H7 (cell line): ENCODE measurements around the gene HOXA5. TPM values are rescaled to one million over a fixed set of nuclear protein-coding genes. Genes with fewer than 3 reads are reported as not detected.
A peak's percentile ranks its signal among the peaks of the same experiment; 100 is the strongest.

Experiments
- DNase-seq: peaks from one replicate; pipeline ENCODE4 v3.0.0; 2012
- H3K27me3 ChIP-seq: 2 replicates; pipeline ENCODE4 v1.6.0; 2011; ENCODE audit warnings: mild to moderate bottlenecking, low read length; ENCODE audit not compliant: control insufficient read depth, insufficient read depth
- H3K36me3 ChIP-seq: replicated peaks from 2 replicates; pipeline ENCODE4 v1.5.1; 2011; ENCODE audit warnings: low read length; ENCODE audit not compliant: control insufficient read depth, insufficient read depth
- H3K4me3 ChIP-seq: 2 replicates; pipeline ENCODE4 v1.5.1; 2011; ENCODE audit warnings: low read depth, mild to moderate bottlenecking, control low read depth, low read length, moderate library complexity; ENCODE audit not compliant: insufficient read depth
- total RNA-seq: library from RNA; depleted of rRNA; stranded (reverse); fragments of >200 nt; shearing (Covaris generic); gene quantifications from 2 replicates; pipeline ENCODE4 v1.2.3, GENCODE V29; 2014; rRNA removed

HOXA5 gene
- total RNA-seq, 1 experiment from 2014 or later, result not detected

DNA sequence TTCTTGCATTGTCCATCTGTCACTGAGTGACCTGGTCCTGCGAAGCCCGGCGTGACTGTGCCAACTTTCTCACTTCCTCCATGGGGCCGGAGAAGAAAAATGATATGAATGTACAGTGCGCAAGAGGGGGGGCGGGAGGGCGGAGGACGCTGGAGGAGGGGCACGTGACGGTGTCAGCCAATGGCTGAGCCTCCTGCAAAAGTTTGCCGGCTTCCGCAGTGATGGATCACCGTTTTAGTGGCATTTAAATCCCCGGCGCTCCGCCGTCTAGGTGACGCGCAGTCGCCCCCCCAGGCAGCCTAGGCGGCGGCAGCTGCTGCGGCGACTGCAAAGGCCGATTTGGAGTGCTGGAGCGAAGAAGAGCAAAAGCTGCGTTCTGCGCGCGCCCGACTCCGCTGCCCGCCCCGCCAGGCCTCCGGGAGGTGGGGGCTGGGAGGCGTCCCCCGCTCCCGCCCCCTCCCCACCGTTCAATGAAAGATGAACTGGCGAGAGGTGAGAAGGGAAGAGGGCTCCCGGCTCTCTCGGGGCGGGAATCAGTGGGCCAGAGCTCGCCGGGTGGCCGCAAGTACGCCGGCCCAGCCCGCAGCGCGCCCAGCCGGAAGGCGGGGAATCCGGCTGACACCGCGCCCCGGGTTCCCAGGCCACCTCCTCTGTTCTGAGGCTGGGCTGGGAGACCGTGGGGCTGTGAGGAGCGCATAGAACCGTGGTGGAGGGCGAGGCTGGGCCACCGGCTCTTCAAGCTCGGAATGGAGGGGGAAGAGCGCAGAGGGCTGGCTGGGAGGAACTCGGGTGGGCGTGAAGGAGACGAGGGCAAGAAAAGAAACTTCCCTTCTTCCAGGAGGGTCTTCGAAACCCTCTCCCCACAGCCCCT lies 47.3 kb downstream of the HOXA5 start, which contains the start of gene HOXA1:
TSS of gene HOXA1 (minus strand) at position 104 of the 871 bp plus-strand sequence. CDS start at position 16, 88 bp downstream.
- Histone ChIP-seq H3K4me3 (peak within 1 kb of the TSS; percentile 39), H3K27me3 (peaks cover 90% of the 10 kb centered on the region), H3K36me3 (no peaks in the 10 kb centered on the region)
- peak; percentile 92 for DNase-seq

DNA sequence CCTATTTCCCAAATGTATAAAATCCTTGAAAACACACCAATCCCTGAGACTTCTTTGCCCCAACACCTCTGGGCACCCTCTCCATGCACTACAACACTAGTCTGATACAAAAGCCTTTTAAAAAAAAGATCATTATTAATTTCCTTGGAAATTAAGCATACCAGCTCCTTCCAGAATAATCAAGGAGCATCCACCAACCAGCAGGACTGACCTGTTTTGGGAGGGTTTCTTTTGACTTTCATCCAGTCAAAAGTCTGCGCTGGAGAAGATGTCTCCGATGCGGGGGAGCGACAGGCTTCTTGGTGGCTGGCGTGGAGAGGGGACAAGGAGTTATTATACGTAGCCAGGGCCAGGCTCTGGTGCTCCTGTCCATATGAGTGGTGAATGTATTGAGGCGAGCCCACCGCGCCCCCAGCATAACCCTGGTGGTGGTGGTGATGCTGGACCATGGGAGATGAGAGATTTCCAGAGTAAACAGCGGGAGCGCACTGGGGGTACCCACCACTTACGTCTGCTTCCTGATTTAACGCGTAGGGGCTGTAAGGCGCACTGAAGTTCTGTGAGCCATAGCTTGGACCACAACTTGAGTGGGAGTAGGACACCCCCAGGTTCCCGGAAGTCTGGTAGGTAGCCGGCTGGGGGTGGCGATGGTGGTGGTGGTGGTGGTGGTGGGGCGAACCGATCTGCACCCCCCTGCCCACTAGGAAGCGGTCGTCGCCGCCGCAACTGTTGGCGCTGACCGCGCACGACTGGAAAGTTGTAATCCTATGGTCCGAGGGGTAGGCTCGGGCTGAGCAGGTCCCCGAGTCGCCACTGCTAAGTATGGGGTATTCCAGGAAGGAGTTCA lies 48.2 kb downstream of the HOXA5 start:
- Histone ChIP-seq H3K36me3 (no peaks in the 10 kb centered on the region), H3K4me3 (peak overlapping the region; percentile 39), H3K27me3 (peaks cover 89% of the 10 kb centered on the region)
- DNase-seq, result peak; percentile 43

DNA sequence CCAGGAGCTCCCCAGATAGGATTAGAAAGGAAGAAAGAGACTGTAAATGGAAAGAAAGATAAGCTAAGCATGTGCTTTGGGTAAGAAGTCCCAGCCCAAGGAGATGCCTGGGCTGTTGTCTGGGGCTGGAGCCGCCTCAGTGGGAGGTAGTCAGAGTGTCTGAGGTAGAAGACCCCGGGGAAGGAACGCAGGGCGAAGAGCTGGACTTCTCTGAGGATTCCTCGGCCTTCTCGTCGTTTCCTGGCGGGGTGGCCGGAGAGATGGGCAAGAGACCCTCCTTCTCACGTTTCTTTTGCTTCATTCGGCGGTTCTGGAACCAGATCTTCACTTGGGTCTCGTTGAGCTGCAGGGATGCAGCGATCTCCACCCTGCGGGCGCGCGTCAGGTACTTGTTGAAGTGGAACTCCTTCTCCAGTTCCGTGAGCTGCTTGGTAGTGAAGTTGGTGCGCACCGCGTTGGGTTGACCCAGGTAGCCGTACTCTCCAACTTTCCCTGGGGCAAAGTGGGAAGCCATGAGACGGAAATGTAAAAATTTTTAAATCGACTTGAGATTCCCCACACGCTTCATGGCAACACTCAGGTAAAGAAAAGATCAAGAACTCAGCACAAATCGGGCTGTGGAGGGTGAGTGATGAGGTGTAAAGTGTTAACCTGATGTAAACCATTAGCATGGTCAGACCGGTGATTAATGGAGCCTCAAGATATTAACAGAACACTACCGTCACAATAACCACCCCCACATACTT lies 49.0 kb downstream of the HOXA5 start:
- no peaks in the 10 kb centered on the region for H3K36me3 ChIP-seq
- H3K4me3 ChIP-seq, result no peak overlapping the region
- peak; percentile 35 for DNase-seq
- H3K27me3 ChIP-seq, result peaks cover 89% of the 10 kb centered on the region

DNA sequence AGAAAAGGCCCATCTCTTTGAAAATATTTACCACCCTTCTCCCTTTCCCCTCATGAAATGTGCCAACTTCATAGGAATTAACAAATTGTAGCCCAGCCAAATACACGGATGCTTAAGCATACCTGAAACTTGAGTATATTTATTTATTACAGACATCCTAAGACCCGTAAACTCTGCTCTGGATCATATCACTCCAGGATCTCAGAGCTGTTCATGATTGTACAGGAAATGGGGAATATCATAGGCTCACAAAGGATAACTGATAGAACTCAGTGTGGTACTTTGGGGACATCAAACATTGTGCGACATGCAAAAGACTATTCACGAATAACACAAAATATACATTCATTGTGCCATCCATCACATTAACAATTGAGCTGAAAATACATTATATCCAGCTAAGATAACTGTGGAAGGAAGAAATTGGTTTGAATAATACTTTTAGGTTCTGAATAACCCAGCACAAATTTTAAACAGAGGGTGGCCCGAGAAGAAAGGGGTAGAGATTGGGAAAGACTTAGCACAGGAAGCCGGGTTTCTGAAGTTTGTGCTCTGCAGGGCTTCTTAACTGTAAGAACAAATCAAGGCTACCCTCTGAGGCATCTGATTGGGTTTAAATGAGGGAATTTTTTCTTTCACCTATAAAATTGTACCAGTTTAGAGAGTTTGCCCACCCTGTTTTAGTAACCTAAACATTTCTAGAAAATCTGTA lies 50.1 kb downstream of the HOXA5 start:
- DNase-seq, result no peak
- H3K4me3 ChIP-seq, result no peak overlapping the region
- H3K27me3 ChIP-seq, result peaks cover 89% of the 10 kb centered on the region
- H3K36me3 ChIP-seq, result no peaks in the 10 kb centered on the region

DNA sequence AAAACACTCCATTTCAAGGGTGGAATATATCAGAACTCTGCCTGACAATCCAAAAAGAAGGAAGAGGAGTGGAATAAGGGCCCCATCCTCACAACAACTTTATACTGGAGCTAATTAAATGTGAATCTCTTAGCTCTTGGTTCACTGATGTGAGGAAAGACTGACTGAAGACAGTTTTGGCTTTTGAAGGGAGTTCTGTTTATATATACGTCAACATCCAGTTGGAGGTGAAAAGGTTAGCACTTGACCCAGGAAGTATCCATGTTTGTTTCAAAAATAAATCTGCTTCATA lies 50.7 kb downstream of the HOXA5 start:
- Histone ChIP-seq H3K27me3 (peaks cover 89% of the 10 kb centered on the region), H3K36me3 (no peaks in the 10 kb centered on the region)

DNA sequence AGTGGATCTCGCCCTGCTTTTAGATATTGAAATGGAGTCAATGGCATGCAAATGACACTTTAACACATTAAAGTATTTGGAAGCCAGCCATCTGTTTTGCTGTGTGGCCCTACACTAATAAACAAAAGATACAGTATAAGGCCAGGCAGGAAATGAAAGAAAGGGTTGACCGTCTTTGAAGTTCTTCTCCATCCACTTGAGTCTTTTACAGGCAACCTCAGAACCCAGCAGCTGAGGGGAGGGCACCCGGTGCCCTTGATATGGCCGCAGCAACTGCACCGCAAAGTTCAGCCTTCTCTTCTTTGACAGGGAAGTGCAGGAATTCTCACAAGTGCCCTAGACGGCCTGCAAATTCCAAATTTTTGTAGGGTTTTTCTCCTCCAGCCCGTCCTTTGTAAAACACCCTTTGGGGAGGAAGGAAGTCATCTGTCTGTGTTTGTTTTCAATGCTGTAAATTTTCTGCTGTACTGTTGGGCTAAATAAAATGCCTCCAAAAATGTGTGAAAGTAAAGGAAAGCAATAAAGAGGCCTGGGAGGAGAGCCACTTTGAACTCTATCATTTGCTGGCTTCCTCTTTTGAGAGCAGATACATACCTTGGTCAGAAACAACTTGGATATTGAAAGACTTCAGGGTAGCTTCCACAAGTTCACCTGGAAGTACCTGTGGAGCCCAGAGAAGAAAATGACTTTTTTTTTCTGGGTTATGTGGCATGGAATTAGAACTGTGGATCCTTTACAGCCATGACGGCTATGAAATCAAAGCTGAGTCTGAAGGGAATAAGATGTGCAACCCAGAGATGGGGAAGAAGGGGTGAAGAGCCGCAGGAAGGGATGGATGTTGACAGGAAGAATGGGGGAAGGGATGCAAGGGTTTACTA lies 51.3 kb downstream of the HOXA5 start:
- Histone ChIP-seq H3K36me3 (no peaks in the 10 kb centered on the region), H3K27me3 (peaks cover 89% of the 10 kb centered on the region), H3K4me3 (no peak overlapping the region)
- DNase-seq, result peak; percentile 74

More for the DNA sequence above, 50.7 kb downstream of the HOXA5 start:
- H3K4me3 ChIP-seq, result no peak overlapping the region
- DNase-seq, result no peak

DNA sequence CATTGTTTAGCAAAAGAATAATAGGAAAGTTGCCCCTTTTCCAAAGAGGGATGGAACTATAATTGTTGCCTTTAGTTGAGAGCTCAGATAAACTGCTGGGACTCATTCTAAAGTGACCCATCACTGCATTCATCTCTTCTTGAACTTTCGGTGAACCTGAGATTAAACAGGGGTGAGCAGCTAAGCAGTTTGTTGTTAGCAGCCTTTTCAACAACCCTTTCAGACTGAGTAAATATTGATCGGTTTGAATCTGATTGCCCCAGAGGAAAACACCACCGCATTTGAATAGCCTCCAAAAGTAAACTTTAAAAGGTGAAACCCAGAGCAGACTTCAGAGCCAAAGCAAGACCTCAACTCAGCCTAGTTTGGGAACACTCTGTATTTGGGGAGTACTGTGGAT lies 52.4 kb downstream of the HOXA5 start:
- Histone ChIP-seq H3K27me3 (peaks cover 82% of the 10 kb centered on the region), H3K4me3 (no peak overlapping the region), H3K36me3 (no peaks in the 10 kb centered on the region)
- no peak for DNase-seq

Other genes with a start within 250 kb of the HOXA5 start
- gene HOXA1, start 47.7 kb downstream of the HOXA5 start, total RNA-seq, result 0.10 TPM in 1 of 2 replicates, not detected in the other
- not detected in 2 replicates for gene HOXA2, start 41.0 kb downstream of the HOXA5 start, total RNA-seq
- gene HOXA4, start 12.9 kb downstream of the HOXA5 start, total RNA-seq, result not detected in 2 replicates
- gene HOXA6, start 4.1 kb upstream of the HOXA5 start, total RNA-seq, result not detected in 2 replicates
- not detected in 2 replicates for gene HOXA3, start 8.9 kb upstream of the HOXA5 start, total RNA-seq
- not detected in 2 replicates for gene HOXA7, start 13.0 kb upstream of the HOXA5 start, total RNA-seq
- gene HOXA9, start 21.9 kb upstream of the HOXA5 start, total RNA-seq, result not detected in 2 replicates
- not detected in 2 replicates for gene HOXA10, start 30.6 kb upstream of the HOXA5 start, total RNA-seq
- gene HOXA11, start 41.6 kb upstream of the HOXA5 start, total RNA-seq, result not detected in 2 replicates
- not detected in 2 replicates for gene HOXA13, start 56.4 kb upstream of the HOXA5 start, total RNA-seq
- gene EVX1, start 99.1 kb upstream of the HOXA5 start, total RNA-seq, result not detected in 2 replicates